Neuron (in vitro differentiated cells): ENCODE measurements around the gene AIPL1.

Source experiments
- H2AFZ ChIP-seq: one replicate; pipeline ENCODE4 v1.6.1; 2013; ENCODE audit warnings: low read depth, mild to moderate bottlenecking, inconsistent platforms, low read length, moderate library complexity
- H3K27me3 ChIP-seq: one replicate; pipeline ENCODE4 v1.6.1; 2013; ENCODE audit warnings: low read length; ENCODE audit not compliant: insufficient read depth
- H3K36me3 ChIP-seq: one replicate; pipeline ENCODE4 v1.6.1; 2013; ENCODE audit warnings: low read length; ENCODE audit not compliant: insufficient read depth
- H3K4me1 ChIP-seq: one replicate; pipeline ENCODE4 v1.6.1; 2013; ENCODE audit warnings: low read length; ENCODE audit not compliant: insufficient read depth
- H3K4me3 ChIP-seq: 2 replicates; pipeline ENCODE4 v1.5.1; 2013; ENCODE audit warnings: mild to moderate bottlenecking, low read length, moderate library complexity
- H3K9me3 ChIP-seq: one replicate; pipeline ENCODE4 v1.6.1; 2013; ENCODE audit warnings: low read length

AIPL1 gene

GRCh38 chr17:6429266-6429665, 5.7 kb downstream of the AIPL1 start:
- Histone ChIP-seq H3K9me3 (peaks cover 3% of the 10 kb centered on the region), H3K4me1 (peaks cover 7% of the 10 kb centered on the region), H2AFZ (no peak overlapping the region), H3K27me3 (peaks cover 3% of the 10 kb centered on the region), H3K4me3 (no peak overlapping the region), H3K36me3 (no peaks in the 10 kb centered on the region)

GRCh38 chr17:6428207-6428965, 6.5 kb downstream of the AIPL1 start:
- H3K36me3 ChIP-seq = no peaks in the 10 kb centered on the region
- peaks cover 3% of the 10 kb centered on the region for H3K9me3 ChIP-seq

GRCh38 chr17:6427279-6427781, 7.6 kb downstream of the AIPL1 start:
- Histone ChIP-seq H3K36me3 (no peaks in the 10 kb centered on the region), H3K4me3 (no peak overlapping the region), H3K4me1 (peaks cover 7% of the 10 kb centered on the region), H3K9me3 (peaks cover 3% of the 10 kb centered on the region), H2AFZ (no peak overlapping the region), H3K27me3 (peaks cover 5% of the 10 kb centered on the region)

More at GRCh38 chr17:6428207-6428965, 6.5 kb downstream of the AIPL1 start:
- Histone ChIP-seq H3K27me3 (peaks cover 6% of the 10 kb centered on the region), H3K4me1 (peaks cover 7% of the 10 kb centered on the region), H2AFZ (no peak overlapping the region), H3K4me3 (no peak overlapping the region)

DNA sequence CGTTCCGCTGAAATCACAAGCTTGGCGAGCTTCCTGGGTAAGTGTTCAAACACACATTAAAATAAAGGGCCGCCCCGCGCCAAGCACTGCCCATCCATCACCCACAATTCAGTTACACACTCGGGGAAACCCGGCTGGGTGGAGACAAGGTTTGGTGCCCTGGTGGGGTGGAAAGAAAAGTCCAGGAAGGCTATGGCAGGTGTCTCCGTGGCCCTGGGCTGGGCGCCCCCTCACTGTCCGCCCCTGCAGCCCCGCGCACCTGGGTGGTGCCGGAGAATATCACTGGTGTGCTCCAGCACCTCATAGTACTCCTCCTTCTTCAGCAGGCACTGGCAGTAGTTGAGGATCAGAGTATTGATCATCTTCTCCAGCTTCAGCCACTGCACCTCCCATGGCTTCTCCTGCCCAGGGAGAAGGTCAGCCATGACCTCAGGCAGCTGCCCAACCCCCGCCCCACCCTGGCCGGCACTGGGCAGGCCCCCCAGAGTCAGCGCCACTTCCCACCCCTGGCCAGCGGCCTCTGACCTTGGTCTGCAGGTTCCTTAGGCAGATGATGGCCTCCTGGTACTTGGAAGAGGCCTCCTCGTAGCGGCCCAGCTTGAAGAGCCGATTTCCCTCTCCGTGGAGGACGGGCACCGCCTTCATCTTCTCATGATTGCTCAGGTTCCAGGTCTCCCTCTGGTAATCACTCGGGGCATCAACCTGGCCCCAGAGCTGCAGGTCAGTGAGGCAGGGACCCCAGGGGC, 8.4 kb downstream of the AIPL1 start:
- H3K36me3 ChIP-seq = no peaks in the 10 kb centered on the region
- H3K9me3 ChIP-seq = peaks cover 3% of the 10 kb centered on the region
- H3K4me1 ChIP-seq = peaks cover 7% of the 10 kb centered on the region
- H3K4me3 ChIP-seq = no peak overlapping the region
- H3K27me3 ChIP-seq = peaks cover 5% of the 10 kb centered on the region
- H2AFZ ChIP-seq = no peak overlapping the region

- peaks cover 5% of the 10 kb centered on the region for H3K27me3 ChIP-seq
- no peaks in the 10 kb centered on the region for H3K36me3 ChIP-seq
- H2AFZ ChIP-seq = no peak overlapping the region
- peaks cover 7% of the 10 kb centered on the region for H3K4me1 ChIP-seq
- no peaks in the 10 kb centered on the region for H3K9me3 ChIP-seq
- H3K4me3 ChIP-seq = no peak overlapping the region
Observed at GRCh38 chr17:6425407-6425806, 9.5 kb downstream of the AIPL1 start.

DNA sequence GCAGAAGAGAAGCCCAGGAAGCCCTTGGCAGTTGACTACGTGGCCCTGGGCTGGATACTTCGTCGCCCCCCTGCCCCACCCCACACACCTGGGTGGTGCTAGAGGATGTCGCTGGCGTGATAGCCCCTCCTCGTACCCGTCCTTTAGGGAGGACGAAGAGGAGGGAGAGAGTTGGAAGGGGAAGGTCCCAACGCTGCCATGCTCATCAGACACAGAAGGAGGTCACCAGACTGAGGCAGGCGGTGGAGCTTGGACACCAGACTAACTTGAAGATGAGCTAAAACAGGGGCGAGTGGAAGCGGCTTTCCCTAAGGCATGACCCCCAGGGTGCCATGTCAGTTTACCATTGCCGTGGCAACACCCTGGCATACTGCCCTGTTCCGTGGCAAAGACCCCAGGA, 11.0 kb downstream of the AIPL1 start:
- Histone ChIP-seq H3K9me3 (no peaks in the 10 kb centered on the region), H3K27me3 (peaks cover 5% of the 10 kb centered on the region), H3K4me1 (no peaks in the 10 kb centered on the region)

DNA sequence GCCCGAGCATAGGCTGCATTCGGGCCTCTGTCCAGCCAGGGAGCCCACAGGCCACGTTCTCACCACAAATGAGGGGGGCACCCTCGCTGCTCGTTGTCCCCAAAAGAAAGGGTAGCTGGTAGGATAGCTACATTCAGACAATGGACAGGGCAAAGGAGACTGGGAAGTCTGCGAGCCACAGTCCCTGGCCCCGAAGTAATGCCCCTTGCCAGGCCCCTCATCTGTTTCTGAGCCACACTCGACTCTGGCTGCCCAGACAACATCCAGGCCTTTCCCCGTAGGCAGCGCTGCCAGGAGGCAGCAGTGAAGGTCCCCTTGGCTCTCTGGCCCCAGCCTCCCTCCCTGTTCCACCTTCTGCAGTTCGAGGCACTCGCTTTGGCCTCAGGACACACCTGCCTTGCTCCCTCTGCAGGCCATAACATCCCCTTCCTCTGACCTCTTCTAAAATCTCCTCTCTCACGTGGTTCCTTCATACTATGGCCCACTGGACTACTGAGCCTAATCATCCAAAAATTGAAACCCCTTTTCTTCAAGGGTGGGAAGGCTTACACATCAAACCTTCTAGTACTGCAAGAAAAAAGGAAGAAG, 12.2 kb downstream of the AIPL1 start:
- Histone ChIP-seq H3K4me1 (no peaks in the 10 kb centered on the region), H3K36me3 (no peaks in the 10 kb centered on the region), H2AFZ (no peak overlapping the region), H3K27me3 (peaks cover 5% of the 10 kb centered on the region), H3K9me3 (no peaks in the 10 kb centered on the region), H3K4me3 (no peak overlapping the region)

More for the DNA sequence above, 11.0 kb downstream of the AIPL1 start:
- H2AFZ ChIP-seq = no peak overlapping the region
- no peak overlapping the region for H3K4me3 ChIP-seq
- no peaks in the 10 kb centered on the region for H3K36me3 ChIP-seq

GRCh38 chr17:6421700-6422604, 13.0 kb downstream of the AIPL1 start:
- Histone ChIP-seq H3K27me3 (peaks cover 5% of the 10 kb centered on the region), H3K9me3 (no peaks in the 10 kb centered on the region), H2AFZ (no peak overlapping the region), H3K36me3 (no peaks in the 10 kb centered on the region), H3K4me3 (no peak overlapping the region), H3K4me1 (no peaks in the 10 kb centered on the region)

DNA sequence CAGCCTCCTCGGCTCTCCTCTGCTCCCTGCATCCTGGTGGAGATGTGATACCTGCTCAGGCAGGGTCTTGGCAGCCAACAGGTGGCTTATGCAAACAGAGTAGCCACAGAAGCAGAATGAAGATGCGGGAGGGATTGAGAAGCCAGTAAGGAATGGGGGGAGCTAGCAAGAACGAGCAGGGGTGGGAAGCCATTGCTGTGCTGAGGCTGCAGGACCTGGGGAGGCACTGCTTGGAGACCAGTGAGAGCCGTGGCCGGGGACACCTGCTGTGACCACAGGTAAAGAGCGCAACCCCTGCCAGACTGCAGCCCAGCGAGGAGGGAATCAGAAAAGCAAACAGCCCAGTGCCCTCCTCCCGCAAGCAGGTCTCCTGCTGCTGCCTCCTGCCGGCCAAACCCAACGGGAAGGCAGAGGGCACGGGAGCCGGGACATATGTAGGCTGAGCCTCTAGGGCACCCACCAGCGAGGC, 14.7 kb downstream of the AIPL1 start:
- Histone ChIP-seq H3K36me3 (no peaks in the 10 kb centered on the region), H3K27me3 (peaks cover 5% of the 10 kb centered on the region), H2AFZ (no peak overlapping the region), H3K4me1 (no peaks in the 10 kb centered on the region), H3K4me3 (no peak overlapping the region), H3K9me3 (no peaks in the 10 kb centered on the region)

GRCh38 chr17:6415616-6416015, 19.3 kb downstream of the AIPL1 start:
- Histone ChIP-seq H3K27me3 (no peaks in the 10 kb centered on the region), H3K4me3 (no peak overlapping the region), H3K4me1 (no peaks in the 10 kb centered on the region), H3K9me3 (no peaks in the 10 kb centered on the region), H2AFZ (no peak overlapping the region), H3K36me3 (no peaks in the 10 kb centered on the region)

- Histone ChIP-seq H3K4me1 (no peaks in the 10 kb centered on the region), H2AFZ (no peak overlapping the region), H3K4me3 (no peak overlapping the region), H3K27me3 (no peaks in the 10 kb centered on the region), H3K36me3 (no peaks in the 10 kb centered on the region), H3K9me3 (no peaks in the 10 kb centered on the region)
Observed at GRCh38 chr17:6413065-6413464, 21.9 kb downstream of the AIPL1 start.

DNA sequence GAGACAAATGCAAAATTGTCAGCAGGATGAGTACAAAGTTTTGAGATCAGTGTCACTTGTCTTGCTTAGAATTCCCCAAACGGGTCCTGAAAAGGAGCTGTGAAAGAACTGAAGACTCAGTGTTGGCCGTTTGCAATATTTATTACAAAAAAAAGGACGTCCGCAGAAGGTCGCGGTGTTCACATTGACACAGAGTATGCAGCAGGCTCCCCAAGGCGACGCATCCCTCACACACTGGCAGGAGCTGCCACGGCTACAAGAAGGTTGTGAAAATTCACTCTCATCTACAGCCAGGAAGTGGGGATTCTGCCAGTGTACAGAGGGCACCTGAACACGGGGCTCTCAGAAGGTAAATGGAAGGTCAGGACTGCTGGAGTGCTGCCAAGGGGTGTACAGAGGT, 26.2 kb downstream of the AIPL1 start:
- Histone ChIP-seq H3K9me3 (no peaks in the 10 kb centered on the region), H2AFZ (no peak overlapping the region), H3K27me3 (no peaks in the 10 kb centered on the region), H3K4me1 (no peaks in the 10 kb centered on the region), H3K4me3 (no peak overlapping the region), H3K36me3 (no peaks in the 10 kb centered on the region)
